CD14-positive monocyte (primary cell): Measurements from ENCODE around the gene DHX9. TPM values are rescaled to one million over a fixed set of nuclear protein-coding genes. Genes with fewer than 3 reads are reported as not detected.

Source experiments
- DNase-seq, 3 donors: peaks; one replicate each; pipeline ENCODE4 v3.0.0-alpha.2; 2011 to 2022
- H2AFZ ChIP-seq: 2 replicates; pipeline ENCODE4 v1.6.0; 2012; ENCODE audit warnings: mild to moderate bottlenecking, low read depth, low read length, inconsistent platforms; ENCODE audit not compliant: insufficient read depth, poor library complexity, severe bottlenecking
- H3K27ac ChIP-seq, 2 donors: 1 replicate in 1 of 2; 2 replicates in 1 of 2; pipeline ENCODE4 v1.5.1; 2012 to 2013; ENCODE audit warnings: low read length in 2 of 2, control low read depth in 1 of 2, inconsistent platforms in 1 of 2, low read depth in 1 of 2, mild to moderate bottlenecking in 1 of 2
- H3K27me3 ChIP-seq, 2 donors: one replicate each; pipeline versions ENCODE4 v1.6.0 to v1.6.1; 2011 to 2013; ENCODE audit warnings: low read length in 2 of 2; ENCODE audit not compliant: control insufficient read depth in 2 of 2, insufficient read depth in 2 of 2
- H3K36me3 ChIP-seq, 2 donors: replicated peaks in 1 of 2; 1 replicate in 1 of 2; 2 replicates in 1 of 2; pipeline versions ENCODE4 v1.5.1 to v1.6.1; 2012 to 2013; ENCODE audit warnings: low read length in 2 of 2, control low read depth in 1 of 2, inconsistent platforms in 1 of 2, mild to moderate bottlenecking in 1 of 2; ENCODE audit not compliant: insufficient read depth in 2 of 2, control insufficient read depth in 1 of 2
- H3K4me1 ChIP-seq, 2 donors: 1 replicate in 1 of 2; 2 replicates in 1 of 2; pipeline versions ENCODE4 v1.5.1 to v1.6.1; 2012 to 2013; ENCODE audit warnings: low read length in 2 of 2, control low read depth in 1 of 2, inconsistent platforms in 1 of 2, mild to moderate bottlenecking in 1 of 2, moderate library complexity in 1 of 2; ENCODE audit not compliant: insufficient read depth in 2 of 2, control insufficient read depth in 1 of 2
- H3K4me2 ChIP-seq: replicated peaks from 2 replicates; pipeline ENCODE3; 2012; ENCODE audit warnings: low read length, moderate library complexity, mild to moderate bottlenecking; ENCODE audit not compliant: poor library complexity, severe bottlenecking; ENCODE audit errors: extremely low read depth
- H3K4me3 ChIP-seq, 3 experiments: fragments of 200-600 bp in 1 of 3; sonication (generic) in 1 of 3; replicated peaks in 1 of 3; 1 replicate in 2 of 3; 2 replicates in 1 of 3; pipeline ENCODE4 v1.5.1; 2011 to 2013; ENCODE audit warnings: low read length in 3 of 3, mild to moderate bottlenecking in 3 of 3, control low read depth in 2 of 3, low read depth in 2 of 3, inconsistent platforms in 1 of 3, moderate library complexity in 1 of 3
- H3K79me2 ChIP-seq: 2 replicates; pipeline ENCODE4 v1.6.0; 2012; ENCODE audit warnings: mild to moderate bottlenecking, control low read depth, inconsistent platforms, low read length, moderate library complexity; ENCODE audit not compliant: insufficient read depth
- H3K9ac ChIP-seq: 2 replicates; pipeline ENCODE4 v1.6.0; 2017; ENCODE audit warnings: low read length, mild to moderate bottlenecking; ENCODE audit not compliant: insufficient read depth, poor library complexity, severe bottlenecking
- H3K9me3 ChIP-seq, 2 donors: replicated peaks in 1 of 2; 1 replicate in 1 of 2; 2 replicates in 1 of 2; pipeline versions ENCODE4 v1.5.1 to v1.6.1; 2012 to 2013; ENCODE audit warnings: low read length in 2 of 2, control low read depth in 1 of 2; ENCODE audit not compliant: control insufficient read depth in 1 of 2, insufficient read depth in 1 of 2
- H4K20me1 ChIP-seq: 2 replicates; pipeline ENCODE4 v1.6.0; 2012; ENCODE audit warnings: mild to moderate bottlenecking, low read length, control low read depth, moderate library complexity; ENCODE audit not compliant: insufficient read depth
- H3K27ac Mint-ChIP-seq, 7 donors: one replicate each; pipeline ENCODE4 v1.8.0; 2020; ENCODE audit warnings: mild to moderate bottlenecking in 7 of 7, mixed read lengths in 7 of 7, moderate library complexity in 6 of 7, inconsistent platforms in 2 of 7
- H3K27me3 Mint-ChIP-seq, 3 donors: one replicate each; pipeline ENCODE4 v1.8.0; 2021 to 2022; ENCODE audit warnings: low read depth in 3 of 3, mild to moderate bottlenecking in 3 of 3, mixed read lengths in 3 of 3, moderate library complexity in 3 of 3, inconsistent platforms in 1 of 3
- H3K36me3 Mint-ChIP-seq, 2 donors: one replicate each; pipeline ENCODE4 v1.8.0; 2020; ENCODE audit warnings: mixed read lengths in 2 of 2, inconsistent platforms in 1 of 2, mild to moderate bottlenecking in 1 of 2
- H3K4me1 Mint-ChIP-seq: one replicate; pipeline ENCODE4 v1.8.0; 2020; ENCODE audit warnings: mild to moderate bottlenecking, mixed read lengths
- H3K4me3 Mint-ChIP-seq, 2 donors: one replicate each; pipeline ENCODE4 v1.8.0; 2020; ENCODE audit warnings: mild to moderate bottlenecking in 2 of 2, mixed read lengths in 2 of 2, moderate library complexity in 1 of 2
- H3K9me3 Mint-ChIP-seq, 7 donors: one replicate each; pipeline ENCODE4 v1.8.0; 2020 to 2022; ENCODE audit warnings: mixed read lengths in 7 of 7, mild to moderate bottlenecking in 6 of 7, moderate library complexity in 6 of 7, inconsistent platforms in 2 of 7
- CTCF ChIP-seq: fragments of 200-600 bp; IDR thresholded peaks from one replicate; pipeline ENCODE4 v1.8.0; 2022; ENCODE audit warnings: antibody characterized with exemption, mild to moderate bottlenecking
- WGBS: methylation state at CpG from one replicate; pipeline ENCODE4 v1.1.5; 2013; ENCODE audit warnings: missing lambda C conversion rate; ENCODE audit not compliant: insufficient coverage; 5-methylcytosine and 5-hydroxymethylcytosine counted together
- intact Hi-C, 2 donors: fragments of 100-400 bp; cut with micrococcal nuclease; formaldehyde crosslinking; loops; one replicate each; pipeline versions ENCODE4 v1.15.0 to v1.15.1; 2023
- polyA plus RNA-seq, 3 donors: library from polyadenylated mRNA; depleted of rRNA in 1 of 3; unstranded in 2 of 3; stranded (reverse) in 1 of 3; fragments of 300-500 nt in 2 of 3; fragments of >200 nt in 1 of 3; fragmentation: Illumina TruSeq in 2 of 3; gene quantifications; 1 replicate in 2 of 3; 2 replicates in 1 of 3; pipeline ENCODE4 v1.2.3, GENCODE V29; 2012 to 2021

The DHX9 gene
- polyA plus RNA-seq, 3 donors: 57.9 to 71.5 (median 58.5) TPM

- Histone ChIP-seq H3K36me3 (peaks cover 0 to 17% of the 10 kb centered on the region in 2 donors), H3K9ac (no peak overlapping the region), H3K9me3 (no peaks in the 10 kb centered on the region), H3K79me2 (no peaks in the 10 kb centered on the region), H3K27ac (no peak overlapping the region), H3K4me2 (no peak overlapping the region), H3K4me3 (no peak overlapping the region), H2AFZ (no peak overlapping the region), H3K27me3 (no peaks in the 10 kb centered on the region), H3K4me1 (peaks cover 5% of the 10 kb centered on the region in 2 donors), H4K20me1 (peaks cover under 1% of the 10 kb centered on the region)
- no peak overlapping the region for H3K4me3 Mint-ChIP-seq
- H3K4me1 Mint-ChIP-seq: peaks cover 9% of the 10 kb centered on the region
- TF ChIP-seq CTCF: no peak
- no peak overlapping the region for H3K27ac Mint-ChIP-seq
- peaks cover 0 to 2% (median 1%) of the 10 kb centered on the region in 3 donors for H3K27me3 Mint-ChIP-seq
- 80% methylated on average over 2 of the region's 2 CpGs for WGBS
- H3K36me3 Mint-ChIP-seq: peaks cover 19 to 30% of the 10 kb centered on the region in 2 donors
- peaks cover 0 to 2% (median 0%) of the 10 kb centered on the region in 7 donors for H3K9me3 Mint-ChIP-seq
- intact Hi-C loops: no loop called here
- DNase-seq: no peak
These were observed 4.8 kb upstream of the DHX9 start for GRCh38 chr1:182834326-182834725.

- no peaks in the 10 kb centered on the region for H3K9me3 ChIP-seq
- Mint-ChIP-seq H3K27me3 (peaks cover 0 to 2% (median 1%) of the 10 kb centered on the region in 3 donors), H3K36me3 (peaks cover 9 to 20% of the 10 kb centered on the region in 2 donors), H3K4me1 (peaks cover 15% of the 10 kb centered on the region), H3K27ac (no peak overlapping the region), H3K4me3 (no peak overlapping the region), H3K9me3 (peaks cover 0 to 2% (median 0%) of the 10 kb centered on the region in 7 donors)
- peaks cover 0 to 6% of the 10 kb centered on the region in 2 donors for H3K36me3 ChIP-seq
- no peak for DNase-seq
- no peak overlapping the region for H3K27ac ChIP-seq
- no peaks in the 10 kb centered on the region for H3K27me3 ChIP-seq
- intact Hi-C loops: loop anchor here in 1 of 2 donors (5.0 kb wide), 1 partner anchor 39 kb away; no protein-coding TSS in a partner anchor
- TF ChIP-seq CTCF: no peak
- no peak overlapping the region for H3K9ac ChIP-seq
- H4K20me1 ChIP-seq: peaks cover 15% of the 10 kb centered on the region
- no peak overlapping the region for H2AFZ ChIP-seq
- peaks cover 13% of the 10 kb centered on the region for H3K79me2 ChIP-seq
- H3K4me1 ChIP-seq: peaks cover 12 to 17% of the 10 kb centered on the region in 2 donors
- H3K4me3 ChIP-seq: no peak overlapping the region
- no peak overlapping the region for H3K4me2 ChIP-seq
- WGBS: 100% methylated on average over 1 of the region's 10 CpGs
These were observed 3.3 kb upstream of the DHX9 start for GRCh38 chr1:182835806-182836205.
